AG04449 (cell line): Measurements from ENCODE around the gene ZBTB45.

Source experiments
- CTCF ChIA-PET: fragments of 350-600 bp; formaldehyde crosslinking; extraction: SDS; loops from one replicate; lab custom pipeline; 2021; ENCODE audit warnings: antibody characterized with exemption; lab: Yijun Ruan, JAX
- POLR2A ChIA-PET: fragments of 400-600, 350-600 bp; formaldehyde crosslinking; extraction: SDS; loops from one replicate; lab custom pipeline; 2020; ENCODE audit warnings: antibody characterized with exemption, inconsistent platforms; lab: Yijun Ruan, JAX
- DNase-seq: peaks from one replicate; pipeline ENCODE4 v3.0.0-alpha.2; 2010; ENCODE audit warnings: low read depth, low spot score
- H3K4me3 ChIP-seq: 2 replicates; pipeline ENCODE4 v1.5.1; 2011; ENCODE audit warnings: low read depth, mild to moderate bottlenecking, control low read depth, low read length
- CTCF ChIP-seq: IDR thresholded peaks from one replicate; pipeline ENCODE4 v1.5.1; 2011; ENCODE audit warnings: mild to moderate bottlenecking, moderate library complexity, low read length, control low read depth, inconsistent platforms; ENCODE audit not compliant: insufficient read depth; ENCODE audit errors: missing control alignments

Gene ZBTB45

DNA sequence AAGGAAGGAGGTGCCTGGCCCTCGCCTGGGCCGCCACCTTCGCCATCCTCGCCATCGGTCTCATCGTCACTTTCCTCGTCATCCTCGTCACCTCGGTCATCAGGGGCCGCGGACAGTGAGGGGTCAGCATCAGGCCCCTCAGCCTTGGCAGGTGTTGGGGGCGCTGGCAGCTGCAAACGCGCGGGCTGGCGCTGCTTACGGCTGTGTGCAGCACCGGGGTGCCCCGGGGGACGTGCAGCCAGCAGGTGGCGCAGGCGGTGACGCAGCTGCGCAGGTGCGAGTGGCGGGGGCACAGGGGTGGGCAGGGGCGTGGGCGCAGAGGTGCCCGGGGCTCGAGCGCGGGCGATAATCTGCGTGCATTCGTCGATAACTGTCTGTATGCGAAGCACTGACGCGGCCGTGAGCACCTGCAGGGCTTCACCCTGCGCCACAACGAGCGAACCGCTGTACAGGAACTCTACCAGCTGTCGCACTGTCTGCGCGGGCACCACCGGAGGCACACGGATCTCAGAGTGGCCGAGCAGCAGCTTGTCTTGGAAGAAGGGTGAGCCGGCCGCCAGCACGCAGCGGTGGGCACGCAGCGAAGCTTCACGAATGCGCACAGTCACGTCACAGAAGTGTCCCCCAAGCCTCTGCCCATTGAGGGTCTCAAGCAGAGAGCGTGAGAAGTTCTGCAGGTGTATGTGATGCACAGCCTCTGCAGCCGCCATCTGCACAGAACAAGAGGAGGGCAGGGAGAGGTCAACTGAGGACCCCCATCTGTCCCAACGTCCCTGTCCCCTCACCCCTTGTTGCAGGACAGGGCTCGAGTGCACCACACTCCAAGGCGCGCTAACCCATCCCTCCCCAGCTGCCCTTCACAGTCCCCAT, 2.4 kb downstream of the ZBTB45 start:
- no peak for TF ChIP-seq CTCF
- ChIA-PET POLR2A (no interaction called here), CTCF (interaction anchor here (1.0 to 9.3 kb wide), 8 partner anchors 16 to 63 kb away, joined by 3 to 109 read pairs (median 24); partner anchors contain the start of genes CHMP2A and TRIM28)
- H3K4me3 ChIP-seq = no peak overlapping the region; the same call in 1 of the 2 replicates
- DNase-seq = no peak

GRCh38 chr19:58516246-58516836, 3.3 kb downstream of the ZBTB45 start:
- H3K4me3 ChIP-seq = no peak overlapping the region
- no peak for TF ChIP-seq CTCF
- ChIA-PET CTCF (interaction anchor here (1.0 to 9.3 kb wide), 4 partner anchors 12 to 64 kb away, joined by 3 to 109 read pairs (median 6); partner anchors contain the start of gene TRIM28), POLR2A (no interaction called here)
- DNase-seq = no peak

DNA sequence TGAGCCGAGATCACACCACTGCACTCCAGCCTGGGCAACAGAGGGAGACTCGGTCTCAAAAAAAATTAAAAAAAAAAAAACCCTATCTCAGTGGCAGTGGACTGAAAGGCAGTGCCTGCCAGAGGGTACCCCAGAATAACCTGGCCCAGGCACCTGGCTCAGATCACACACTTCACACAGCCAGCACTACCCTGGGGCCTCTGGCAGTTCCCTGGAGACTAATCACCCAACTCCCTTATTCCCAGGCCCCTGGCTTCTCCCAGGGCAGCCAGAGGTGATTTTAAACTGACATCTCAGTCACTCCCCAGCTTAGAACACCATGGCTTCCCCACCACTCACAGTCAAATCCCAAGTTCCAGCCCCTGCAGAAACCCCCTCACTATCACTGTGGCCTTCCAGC, 4.4 kb downstream of the ZBTB45 start:
- ChIA-PET POLR2A (interaction anchor here (0.8 kb wide), 1 partner anchor 53 kb away, joined by 3 read pairs; no protein-coding TSS in a partner anchor), CTCF (interaction anchor here (1.6 to 9.3 kb wide), 5 partner anchors 13 to 65 kb away, joined by 4 to 109 read pairs (median 8); no protein-coding TSS in a partner anchor)
- H3K4me3 ChIP-seq = no peak overlapping the region
- no peak for DNase-seq
- TF ChIP-seq CTCF = no peak

DNA sequence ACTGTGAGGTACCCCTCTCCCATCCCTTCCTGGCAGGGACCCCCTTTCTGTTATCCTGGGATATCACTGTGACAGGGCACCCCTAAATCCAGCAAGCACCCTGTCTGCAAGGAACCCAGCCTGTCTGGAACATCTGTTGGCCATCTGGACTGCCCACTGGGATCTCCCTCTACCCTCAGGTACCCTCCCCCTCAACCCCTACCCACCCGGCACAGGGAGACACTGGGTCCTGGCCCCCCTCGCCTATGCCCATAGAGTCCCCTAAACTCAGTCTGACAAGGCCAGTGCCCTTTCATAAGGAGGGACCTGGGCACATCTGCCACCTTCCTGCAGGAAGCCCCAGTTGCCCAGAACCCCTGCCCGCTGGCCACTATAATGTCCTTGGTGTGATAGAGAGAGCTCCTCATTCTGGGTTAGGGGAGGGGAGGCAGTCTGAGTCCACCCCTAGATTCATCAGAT, 5.0 kb downstream of the ZBTB45 start:
- no peak for DNase-seq
- H3K4me3 ChIP-seq = peak overlapping the region; percentile 50
- ChIA-PET CTCF (interaction anchor here (0.6 to 9.3 kb wide), 15 partner anchors 8 to 66 kb away, joined by 3 to 109 read pairs (median 4); partner anchors contain the start of gene TRIM28), POLR2A (interaction anchor here (0.6 to 1.1 kb wide), 2 partner anchors 29 to 60 kb away, joined by 3 read pairs; partner anchors contain the start of gene TRIM28)
- no peak for TF ChIP-seq CTCF

DNA sequence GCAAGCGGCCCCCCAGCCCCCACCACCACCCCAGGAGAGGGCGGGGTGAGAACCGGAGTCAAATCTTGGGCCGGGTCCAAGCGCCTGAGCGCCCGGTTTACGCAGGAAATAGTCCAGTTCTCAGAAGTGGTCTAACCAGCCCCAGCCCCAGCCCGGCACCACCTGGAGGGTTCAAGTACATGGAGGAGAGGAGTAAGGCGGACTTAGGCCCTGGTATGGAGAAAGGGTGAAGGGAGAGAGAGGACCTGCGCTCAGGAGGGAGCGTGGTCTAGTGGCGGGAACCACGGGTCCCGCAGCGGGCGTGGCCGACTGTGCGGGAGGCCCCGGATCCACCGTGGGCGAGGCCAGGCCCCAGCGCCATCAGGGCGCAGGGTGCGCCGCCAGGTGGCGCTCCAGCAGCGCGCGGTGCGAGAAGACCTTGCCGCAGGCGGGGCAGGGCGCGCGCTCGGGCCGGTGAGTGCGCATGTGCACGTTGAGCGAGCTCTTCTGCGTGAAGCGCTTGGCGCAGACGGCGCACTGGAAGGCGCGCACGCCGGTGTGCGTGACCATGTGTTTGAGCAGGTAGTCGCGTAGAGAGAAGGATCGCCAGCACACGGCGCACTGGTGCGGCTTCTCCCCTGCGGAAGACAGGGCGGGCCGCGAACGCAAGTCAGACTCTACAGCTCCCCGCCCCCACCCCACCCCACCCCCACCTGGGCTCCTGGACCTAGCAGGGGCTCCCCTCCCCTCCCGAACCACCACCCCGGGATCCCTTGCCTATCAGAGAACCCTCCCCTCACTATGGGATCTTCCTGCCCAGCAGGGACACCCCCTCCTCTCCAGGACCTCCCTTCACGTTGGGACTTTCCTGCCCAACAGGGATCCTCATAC, 5.7 kb downstream of the ZBTB45 start:
- POLR2A ChIA-PET = interaction anchor here (0.6 to 1.1 kb wide), 3 partner anchors 15 to 61 kb away, joined by 3 read pairs; partner anchors contain the start of gene TRIM28
- CTCF ChIA-PET = interaction anchor here (0.6 to 9.3 kb wide), 16 partner anchors 7 to 67 kb away, joined by 3 to 109 read pairs (median 4); partner anchors contain the start of genes TRIM28 and ZBTB45
- peak overlapping the region; percentile 50 for H3K4me3 ChIP-seq
- DNase-seq = no peak
- TF ChIP-seq CTCF = peak; percentile 80
